Osteoblast (primary cell): ENCODE measurements around the gene VANGL1. TPM values are rescaled to one million over a fixed set of nuclear protein-coding genes. Genes with fewer than 3 reads are reported as not detected.

ENCODE experiments used
- DNase-seq: peaks from one replicate; pipeline ENCODE4 v3.0.0; 2011; ENCODE audit warnings: low spot score, mixed read lengths; ENCODE audit not compliant: insufficient read length; ENCODE audit errors: missing footprints
- H2AFZ ChIP-seq: 2 replicates; pipeline ENCODE4 v1.6.0; 2011; ENCODE audit warnings: mild to moderate bottlenecking, low read length
- H3K27ac ChIP-seq: 2 replicates; pipeline ENCODE4 v1.5.1; 2011; ENCODE audit warnings: mild to moderate bottlenecking, low read depth, low read length, moderate library complexity
- H3K27me3 ChIP-seq: 2 replicates; pipeline ENCODE4 v1.6.0; 2012; ENCODE audit warnings: mild to moderate bottlenecking, control low read depth, inconsistent platforms, low read length, moderate library complexity; ENCODE audit not compliant: insufficient read depth
- H3K36me3 ChIP-seq: 2 replicates; pipeline ENCODE4 v1.5.1; 2011; ENCODE audit warnings: mild to moderate bottlenecking, low read length, control low read depth, moderate library complexity; ENCODE audit not compliant: insufficient read depth
- H3K4me1 ChIP-seq: 2 replicates; pipeline ENCODE4 v1.5.1; 2011; ENCODE audit warnings: mild to moderate bottlenecking, low read length, control low read depth, moderate library complexity; ENCODE audit not compliant: insufficient read depth
- H3K4me2 ChIP-seq: 2 replicates; pipeline ENCODE4 v1.6.0; 2011; ENCODE audit warnings: mild to moderate bottlenecking, low read length; ENCODE audit not compliant: insufficient read depth
- H3K4me3 ChIP-seq: fragments of 200-600 bp; sonication (generic); 3 replicates; pipeline ENCODE4 v1.5.1; 2012; ENCODE audit warnings: mild to moderate bottlenecking, low read length, inconsistent platforms; ENCODE audit not compliant: insufficient read depth
- H3K79me2 ChIP-seq: 2 replicates; pipeline ENCODE4 v1.6.0; 2012; ENCODE audit warnings: mild to moderate bottlenecking, low read length, control low read depth, inconsistent platforms; ENCODE audit not compliant: insufficient read depth
- H3K9me3 ChIP-seq: 2 replicates; pipeline ENCODE4 v1.5.1; 2011; ENCODE audit warnings: low read depth, low read length, control low read depth
- H4K20me1 ChIP-seq: 2 replicates; pipeline ENCODE4 v1.6.0; 2012; ENCODE audit warnings: mild to moderate bottlenecking, low read length, control low read depth; ENCODE audit not compliant: insufficient read depth
- total RNA-seq: library from RNA; depleted of rRNA; stranded (reverse); fragments of >200 nt; gene quantifications from 2 replicates; pipeline ENCODE4 v1.2.3, GENCODE V29; 2012
- TF ChIP-seq, protein P1 (sequence below): IDR thresholded peaks from 2 replicates; pipeline ENCODE4 v1.5.1; 2011; ENCODE audit warnings: mild to moderate bottlenecking, low read depth, low read length, moderate library complexity; ENCODE audit errors: extremely low read depth

Gene VANGL1
- total RNA-seq, 1 donor: 11.2 TPM

DNA sequence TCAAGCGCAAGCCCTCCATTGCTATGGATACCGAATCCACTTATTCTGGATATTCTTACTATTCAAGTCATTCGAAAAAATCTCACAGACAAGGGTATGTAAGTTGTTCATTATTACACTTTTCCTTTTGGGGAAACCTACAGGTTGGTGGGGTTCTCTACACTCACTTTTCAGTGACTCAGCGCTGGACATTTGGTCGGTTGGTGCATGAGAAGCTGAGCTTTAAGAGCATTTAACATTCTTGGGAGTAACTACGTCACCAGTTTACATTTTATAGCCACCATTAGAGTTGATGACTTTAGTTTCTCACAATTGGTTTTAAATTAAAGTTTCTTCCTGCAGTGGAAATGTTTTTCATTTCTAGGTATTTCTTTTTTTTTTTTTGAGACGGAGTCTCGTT, 9.6 kb downstream of the VANGL1 start:
- H3K4me3 ChIP-seq: no peak overlapping the region
- H3K27ac ChIP-seq: no peak overlapping the region
- peaks cover 12% of the 10 kb centered on the region for H4K20me1 ChIP-seq
- no peaks in the 10 kb centered on the region for H3K27me3 ChIP-seq
- H2AFZ ChIP-seq: no peak overlapping the region
- no peak overlapping the region for H3K4me2 ChIP-seq
- DNase-seq: no peak
- TF ChIP-seq, protein P1, sequence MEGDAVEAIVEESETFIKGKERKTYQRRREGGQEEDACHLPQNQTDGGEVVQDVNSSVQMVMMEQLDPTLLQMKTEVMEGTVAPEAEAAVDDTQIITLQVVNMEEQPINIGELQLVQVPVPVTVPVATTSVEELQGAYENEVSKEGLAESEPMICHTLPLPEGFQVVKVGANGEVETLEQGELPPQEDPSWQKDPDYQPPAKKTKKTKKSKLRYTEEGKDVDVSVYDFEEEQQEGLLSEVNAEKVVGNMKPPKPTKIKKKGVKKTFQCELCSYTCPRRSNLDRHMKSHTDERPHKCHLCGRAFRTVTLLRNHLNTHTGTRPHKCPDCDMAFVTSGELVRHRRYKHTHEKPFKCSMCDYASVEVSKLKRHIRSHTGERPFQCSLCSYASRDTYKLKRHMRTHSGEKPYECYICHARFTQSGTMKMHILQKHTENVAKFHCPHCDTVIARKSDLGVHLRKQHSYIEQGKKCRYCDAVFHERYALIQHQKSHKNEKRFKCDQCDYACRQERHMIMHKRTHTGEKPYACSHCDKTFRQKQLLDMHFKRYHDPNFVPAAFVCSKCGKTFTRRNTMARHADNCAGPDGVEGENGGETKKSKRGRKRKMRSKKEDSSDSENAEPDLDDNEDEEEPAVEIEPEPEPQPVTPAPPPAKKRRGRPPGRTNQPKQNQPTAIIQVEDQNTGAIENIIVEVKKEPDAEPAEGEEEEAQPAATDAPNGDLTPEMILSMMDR: no peak
- H3K36me3 ChIP-seq: peaks cover 9% of the 10 kb centered on the region
- H3K9me3 ChIP-seq: no peaks in the 10 kb centered on the region
- peaks cover 12% of the 10 kb centered on the region for H3K4me1 ChIP-seq
- peaks cover 62% of the 10 kb centered on the region for H3K79me2 ChIP-seq

DNA sequence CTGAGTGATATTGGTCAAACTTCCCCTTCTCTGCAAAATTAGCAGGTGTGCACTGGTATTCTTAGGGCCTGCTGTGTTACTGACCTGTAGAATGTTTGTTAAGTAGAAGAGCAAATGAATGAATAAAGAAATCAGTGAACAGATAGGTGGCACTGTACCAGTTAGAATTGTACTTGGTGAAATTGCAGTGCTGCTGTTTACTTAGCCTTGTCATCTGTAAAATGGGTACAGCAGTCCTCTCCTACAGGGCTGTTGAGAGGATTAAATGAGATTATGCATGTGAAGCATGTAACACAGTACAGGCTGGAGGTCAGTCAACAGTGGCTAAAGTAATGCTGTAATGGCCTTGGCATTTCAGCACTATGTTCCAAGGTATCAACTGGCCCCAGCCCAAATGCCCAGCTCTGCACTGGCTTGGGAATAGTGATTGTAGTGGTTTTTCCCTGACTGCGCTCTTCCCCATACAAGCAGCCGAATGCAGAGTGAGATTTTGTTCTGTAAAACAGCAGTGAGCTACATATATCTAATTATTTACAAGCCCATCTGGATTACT, 10.5 kb downstream of the VANGL1 start:
- peaks cover 4% of the 10 kb centered on the region for H3K4me1 ChIP-seq
- H3K4me3 ChIP-seq: no peak overlapping the region
- peaks cover 12% of the 10 kb centered on the region for H4K20me1 ChIP-seq
- no peak for DNase-seq
- peaks cover 9% of the 10 kb centered on the region for H3K36me3 ChIP-seq
- H3K27me3 ChIP-seq: no peaks in the 10 kb centered on the region
- no peaks in the 10 kb centered on the region for H3K9me3 ChIP-seq
- no peak overlapping the region for H2AFZ ChIP-seq
- no peak overlapping the region for H3K27ac ChIP-seq
- TF ChIP-seq, protein P1: no peak
- H3K4me2 ChIP-seq: no peak overlapping the region
- H3K79me2 ChIP-seq: peaks cover 62% of the 10 kb centered on the region

DNA sequence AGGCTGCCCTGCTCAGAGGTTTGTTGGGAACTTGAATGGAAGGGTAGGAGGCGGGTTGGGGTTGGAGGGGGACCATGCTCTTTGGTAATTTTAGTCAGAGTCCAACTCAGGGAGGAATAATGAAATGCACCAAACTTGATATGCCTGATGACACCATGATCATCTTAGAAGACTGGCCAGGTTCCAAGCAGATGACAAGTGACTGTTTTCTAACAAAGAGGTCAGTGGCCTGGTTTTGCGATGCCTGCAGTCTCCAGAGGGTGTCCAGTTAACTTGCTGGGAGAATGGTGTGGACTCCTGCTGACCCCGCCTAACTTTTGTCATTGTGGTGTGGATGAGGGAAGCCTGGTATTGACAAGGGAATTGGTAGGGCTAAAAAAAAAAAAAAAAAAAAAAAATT, 12.4 kb downstream of the VANGL1 start:
- H3K4me3 ChIP-seq: no peak overlapping the region

DNA sequence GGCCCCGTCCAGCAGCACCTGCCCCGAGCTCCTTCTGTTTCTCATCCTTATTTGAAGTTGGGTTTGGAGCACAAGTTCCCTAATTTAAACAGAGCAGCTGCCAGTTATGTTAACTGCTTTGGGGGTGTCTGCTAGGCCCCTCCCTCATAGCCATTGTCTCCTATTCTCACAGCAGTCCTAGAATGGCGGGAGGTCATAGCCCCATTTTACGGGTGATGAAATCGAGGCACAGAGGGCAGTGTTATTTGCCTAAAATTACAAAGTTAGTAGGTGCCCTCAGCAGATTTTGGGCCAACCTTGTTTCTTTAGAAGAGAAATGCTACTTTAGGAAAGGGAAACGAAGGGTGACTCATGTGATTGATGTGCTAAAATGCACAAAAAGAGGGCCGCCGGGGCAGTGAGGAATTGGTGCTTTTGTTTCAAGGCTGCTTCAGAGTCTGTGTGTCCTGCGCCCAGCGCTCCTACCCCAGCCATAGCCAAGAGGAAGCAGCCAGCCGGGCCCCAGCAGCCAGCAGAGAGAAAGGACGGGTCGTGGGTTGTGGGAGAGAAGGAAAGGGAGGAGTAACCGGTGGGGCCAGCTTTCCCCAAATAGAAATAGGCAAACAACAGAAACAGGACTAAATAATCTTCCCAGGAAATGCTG, 13.0 kb downstream of the VANGL1 start:
- no peak overlapping the region for H3K27ac ChIP-seq
- TF ChIP-seq, protein P1: no peak
- peaks cover 53% of the 10 kb centered on the region for H3K79me2 ChIP-seq
- peak overlapping the region; percentile 29 for H2AFZ ChIP-seq
- H4K20me1 ChIP-seq: peaks cover 13% of the 10 kb centered on the region
- H3K4me3 ChIP-seq: no peak overlapping the region
- H3K9me3 ChIP-seq: no peaks in the 10 kb centered on the region
- no peak overlapping the region for H3K4me2 ChIP-seq
- H3K36me3 ChIP-seq: peaks cover 17% of the 10 kb centered on the region
- no peaks in the 10 kb centered on the region for H3K27me3 ChIP-seq
- peaks cover 4% of the 10 kb centered on the region for H3K4me1 ChIP-seq
- DNase-seq: peak; percentile 86

More for the DNA sequence above, 12.4 kb downstream of the VANGL1 start:
- Histone ChIP-seq H3K4me2 (no peak overlapping the region), H3K9me3 (no peaks in the 10 kb centered on the region), H3K36me3 (peaks cover 11% of the 10 kb centered on the region), H3K27ac (no peak overlapping the region), H3K4me1 (peaks cover 4% of the 10 kb centered on the region), H3K79me2 (peaks cover 59% of the 10 kb centered on the region), H4K20me1 (peaks cover 14% of the 10 kb centered on the region), H2AFZ (no peak overlapping the region), H3K27me3 (no peaks in the 10 kb centered on the region)
- TF ChIP-seq, protein P1: no peak
- DNase-seq: peak; percentile 8
